ENCODE data around the gene RPS6KA4.

RPS6KA4 gene

DNA sequence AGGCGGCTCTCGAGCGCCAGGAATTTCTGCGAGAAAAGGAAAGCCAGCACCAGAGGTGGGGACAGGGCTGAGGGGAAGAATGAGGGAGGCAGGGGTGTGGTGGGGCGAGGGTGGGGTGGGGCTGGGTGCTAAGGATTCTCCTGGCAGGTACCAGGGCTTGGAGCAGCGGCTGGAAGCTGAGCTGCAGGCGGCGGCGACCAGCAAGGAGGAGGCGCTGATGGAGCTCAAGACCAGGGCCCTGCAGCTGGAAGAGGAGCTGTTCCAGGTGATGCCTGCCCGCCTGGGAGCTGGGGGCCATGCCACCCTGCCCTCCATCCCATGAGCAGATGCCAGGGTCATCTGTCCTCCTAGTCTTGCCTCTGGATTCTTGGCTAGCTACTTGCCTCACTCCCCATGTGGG is 9.6 kb upstream of the RPS6KA4 start:
- no peak for DNase-seq

DNA sequence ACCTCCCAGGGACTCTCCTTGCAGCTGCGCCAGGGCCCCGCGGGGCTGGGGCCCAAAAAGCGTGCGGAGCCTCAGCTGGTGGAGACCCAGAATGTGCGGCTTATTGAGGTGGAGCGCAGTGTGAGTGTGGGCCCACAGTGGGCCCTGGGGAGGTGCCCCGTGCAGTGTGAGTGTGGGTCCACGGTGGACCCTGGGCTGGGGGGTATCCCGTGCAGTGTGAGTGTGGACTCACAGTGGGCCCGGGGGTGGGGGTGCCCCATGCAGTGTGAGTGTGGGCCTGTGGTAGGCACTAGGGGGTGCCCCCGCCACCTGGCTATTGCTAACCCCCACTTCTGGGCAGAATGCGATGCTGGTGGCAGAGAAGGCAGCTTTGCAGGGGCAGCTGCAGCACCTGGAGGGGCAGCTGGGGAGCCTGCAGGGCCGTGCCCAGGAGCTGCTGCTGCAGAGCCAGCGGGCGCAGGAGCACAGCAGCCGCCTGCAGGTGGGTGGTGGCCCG is 7.8 kb upstream of the RPS6KA4 start:
- no peak for DNase-seq

DNA sequence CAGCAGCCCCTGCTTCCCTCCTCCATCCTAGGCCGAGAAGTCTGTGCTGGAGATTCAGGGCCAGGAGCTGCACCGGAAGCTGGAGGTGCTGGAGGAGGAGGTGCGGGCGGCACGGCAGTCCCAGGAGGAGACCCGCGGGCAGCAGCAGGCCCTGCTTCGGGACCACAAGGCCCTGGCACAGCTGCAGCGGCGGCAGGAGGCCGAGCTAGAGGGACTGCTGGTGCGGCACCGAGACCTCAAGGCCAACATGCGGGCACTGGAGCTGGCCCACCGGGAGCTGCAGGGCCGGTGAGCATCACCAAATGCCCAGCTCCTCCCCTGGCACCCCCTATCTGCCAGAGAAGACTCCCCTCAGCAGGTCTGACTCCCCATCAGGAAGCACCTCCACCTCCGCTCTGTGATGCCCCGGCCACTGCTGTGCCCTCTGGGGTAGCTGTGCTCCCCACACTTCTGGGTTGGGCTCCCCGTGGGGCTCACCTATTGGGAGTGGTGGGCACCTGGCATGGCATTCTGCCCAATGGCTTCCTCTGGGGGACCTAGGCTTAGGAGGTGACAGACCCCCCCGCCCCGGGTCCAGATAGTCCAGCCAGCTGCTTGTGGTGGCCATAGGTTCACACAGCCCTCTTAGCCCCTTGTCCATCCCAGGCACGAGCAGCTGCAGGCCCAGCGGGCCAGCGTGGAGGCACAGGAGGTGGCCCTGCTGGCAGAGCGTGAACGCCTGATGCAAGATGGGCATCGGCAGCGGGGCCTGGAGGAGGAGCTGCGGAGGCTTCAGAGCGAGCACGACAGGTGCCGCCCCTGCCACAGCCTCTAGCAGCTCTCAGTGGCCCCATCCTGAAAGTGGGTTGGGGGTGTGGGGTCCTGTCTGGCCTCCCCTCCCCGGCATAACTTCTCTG is 6.6 kb upstream of the RPS6KA4 start:
- no peak for DNase-seq

DNA sequence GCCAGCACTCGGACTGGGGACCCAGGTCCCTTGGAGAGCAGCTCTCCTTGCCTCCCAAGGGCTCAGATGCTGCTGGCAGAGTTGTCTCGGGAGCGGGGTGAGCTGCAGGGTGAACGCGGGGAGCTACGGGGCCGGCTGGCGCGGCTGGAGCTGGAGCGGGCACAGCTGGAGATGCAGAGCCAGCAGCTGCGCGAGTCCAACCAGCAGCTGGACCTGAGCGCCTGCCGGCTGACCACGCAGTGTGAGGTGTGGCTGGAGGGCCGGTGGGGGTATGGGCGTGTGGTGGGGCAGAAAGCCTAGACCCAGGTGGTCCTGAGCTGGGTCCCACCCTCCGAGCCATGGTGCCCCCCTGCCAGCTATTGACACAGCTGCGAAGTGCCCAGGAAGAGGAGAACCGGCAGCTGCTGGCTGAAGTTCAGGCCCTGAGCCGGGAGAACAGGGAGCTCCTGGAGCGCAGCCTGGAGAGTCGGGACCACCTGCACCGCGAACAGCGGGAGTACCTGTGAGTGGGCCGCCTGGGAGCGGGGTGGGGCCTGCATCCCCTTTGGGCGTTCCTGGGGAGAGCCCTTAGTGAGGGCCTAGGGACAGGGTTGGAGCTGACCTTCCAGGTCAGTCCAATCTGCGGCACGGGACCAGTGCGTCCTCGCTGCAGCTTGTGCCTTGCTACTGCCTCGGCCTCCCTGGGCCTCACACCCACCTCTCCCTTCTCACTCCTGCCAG is 5.8 kb upstream of the RPS6KA4 start:
- DNase-seq: no peak

DNA sequence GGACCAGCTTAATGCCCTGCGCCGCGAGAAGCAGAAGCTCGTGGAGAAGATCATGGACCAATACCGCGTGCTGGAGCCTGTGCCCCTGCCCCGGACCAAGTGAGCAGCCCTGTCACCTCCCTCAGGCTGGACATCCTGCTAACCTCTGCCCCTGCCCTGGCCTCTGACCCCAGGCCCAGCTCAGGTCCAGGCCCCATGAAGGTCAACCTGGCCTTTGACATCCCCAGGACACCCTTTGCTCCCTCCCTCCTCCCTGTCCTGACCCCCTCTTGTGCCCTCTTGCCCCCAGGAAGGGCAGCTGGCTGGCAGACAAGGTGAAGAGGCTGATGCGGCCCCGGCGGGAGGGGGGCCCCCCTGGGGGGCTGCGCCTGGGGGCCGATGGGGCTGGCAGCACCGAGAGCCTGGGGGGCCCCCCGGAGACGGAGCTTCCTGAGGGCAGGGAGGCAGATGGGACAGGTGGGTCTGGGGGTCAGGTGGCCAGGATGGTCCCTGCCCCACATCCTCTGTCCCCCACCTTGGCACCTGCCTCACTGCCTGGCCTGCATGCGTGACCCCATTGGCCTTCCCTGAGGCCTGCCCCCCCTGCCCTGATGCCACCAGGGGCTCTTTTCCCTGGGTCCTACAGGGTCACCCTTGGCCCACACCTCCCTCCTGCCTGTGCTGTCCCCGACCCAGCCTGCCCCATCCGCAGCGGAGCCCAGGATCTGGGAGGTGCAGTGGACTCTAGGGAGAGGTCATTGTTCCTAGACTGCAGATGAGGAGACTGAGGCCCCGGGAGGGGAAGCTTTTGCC is 5.1 kb upstream of the RPS6KA4 start:
- DNase-seq: no peak

DNA sequence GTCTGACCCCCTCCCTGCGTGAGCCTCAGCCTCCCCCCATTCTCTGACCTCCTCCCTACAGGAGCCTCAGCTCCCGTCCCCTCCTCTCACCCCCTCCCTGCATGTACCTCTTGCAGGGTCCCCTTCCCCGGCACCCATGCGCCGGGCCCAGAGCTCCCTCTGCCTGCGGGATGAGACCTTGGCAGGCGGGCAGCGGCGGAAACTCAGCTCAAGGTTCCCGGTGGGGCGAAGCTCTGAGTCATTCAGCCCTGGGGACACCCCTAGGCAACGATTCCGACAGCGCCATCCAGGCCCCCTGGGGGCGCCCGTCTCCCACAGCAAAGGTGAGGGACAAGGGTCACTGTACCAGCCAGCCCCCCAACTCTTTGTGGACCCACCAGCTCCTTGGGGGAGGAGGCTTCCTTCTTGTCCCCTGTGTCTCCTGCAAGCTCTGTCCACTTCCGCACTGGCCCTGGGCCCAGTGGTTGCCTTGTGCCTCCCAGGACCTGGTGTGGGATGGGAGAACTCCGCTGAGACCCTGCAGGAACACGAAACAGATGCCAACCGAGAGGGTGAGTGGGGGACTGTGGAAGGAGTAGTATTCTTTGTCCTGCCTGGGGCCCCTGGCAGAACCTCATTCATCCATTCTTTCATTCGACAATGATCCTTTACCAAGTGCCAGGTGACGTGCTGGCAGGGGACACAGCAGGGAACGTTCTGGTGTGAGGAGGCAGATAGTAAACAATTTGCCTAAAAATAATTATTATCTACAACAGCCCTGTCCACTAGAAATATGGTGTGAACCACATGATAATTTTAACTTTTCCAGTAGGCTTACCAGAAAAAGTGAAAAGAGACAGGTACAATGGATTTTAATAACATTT is 3.7 kb upstream of the RPS6KA4 start:
- DNase-seq: no peak

DNA sequence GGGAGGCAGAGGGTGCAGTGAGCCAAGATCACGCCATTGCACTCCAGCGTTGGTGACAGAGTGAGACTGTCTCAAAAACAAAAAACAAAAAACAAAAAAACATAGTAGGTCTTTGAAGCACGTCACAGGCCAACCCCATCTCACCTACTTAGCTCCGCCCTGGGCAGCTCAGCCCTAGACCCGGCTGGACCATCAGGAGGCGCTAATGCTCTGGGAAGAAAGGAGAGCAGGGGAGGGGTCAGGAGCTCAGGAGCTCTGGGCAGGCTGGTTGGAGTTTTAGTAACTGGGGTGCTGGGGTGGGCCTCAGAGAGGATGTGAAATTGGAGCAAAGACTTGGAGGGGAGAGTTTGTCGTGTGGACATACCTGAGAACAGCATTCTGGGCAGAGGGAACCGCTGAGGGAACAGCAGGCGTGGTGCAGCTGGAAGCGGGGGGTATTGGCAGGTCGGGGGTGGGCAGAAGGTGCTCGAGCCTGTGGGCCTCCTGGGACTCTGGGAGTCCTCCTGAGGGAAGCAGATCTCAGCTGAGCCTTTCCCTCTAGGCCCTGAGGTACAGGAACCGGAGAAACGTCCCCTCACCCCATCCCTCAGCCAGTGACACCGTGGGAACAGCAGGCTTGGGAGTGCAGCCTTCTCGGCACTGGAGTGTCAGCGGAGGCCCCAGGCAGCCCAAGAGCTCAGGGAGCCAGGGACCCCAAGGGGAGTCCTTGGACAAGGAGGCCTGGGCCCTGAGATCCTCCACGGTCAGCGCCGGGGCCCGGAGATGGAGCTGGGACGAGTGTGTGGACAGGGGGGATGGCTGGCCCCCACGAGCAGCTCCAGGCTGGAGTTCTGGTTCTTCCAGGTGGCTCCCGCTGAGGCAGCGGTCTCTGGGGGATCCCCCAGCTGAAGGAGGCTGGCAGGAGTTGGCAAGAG is 2.2 kb upstream of the RPS6KA4 start:
- DNase-seq: no peak

DNA sequence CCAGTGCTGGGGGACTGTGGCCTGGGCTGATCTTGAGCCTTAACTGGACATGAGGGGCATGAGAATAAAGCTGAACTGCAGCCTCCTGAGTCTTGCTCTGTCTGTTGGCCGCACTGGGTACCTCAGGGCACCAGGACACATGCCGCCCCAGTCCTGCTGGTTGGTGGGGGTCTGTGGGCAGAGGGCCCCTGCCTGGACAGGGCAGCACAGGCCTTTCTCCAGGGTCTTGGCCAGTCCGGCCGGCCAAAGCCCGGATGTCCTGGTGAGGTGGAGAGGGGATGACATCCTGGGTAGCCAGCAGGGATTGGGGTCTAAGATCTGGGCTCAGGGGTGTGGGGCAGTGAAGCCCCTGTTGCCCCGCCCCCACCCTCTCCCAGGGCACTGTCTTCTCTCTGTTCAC is 1.5 kb upstream of the RPS6KA4 start:
- DNase-seq: no peak

DNA sequence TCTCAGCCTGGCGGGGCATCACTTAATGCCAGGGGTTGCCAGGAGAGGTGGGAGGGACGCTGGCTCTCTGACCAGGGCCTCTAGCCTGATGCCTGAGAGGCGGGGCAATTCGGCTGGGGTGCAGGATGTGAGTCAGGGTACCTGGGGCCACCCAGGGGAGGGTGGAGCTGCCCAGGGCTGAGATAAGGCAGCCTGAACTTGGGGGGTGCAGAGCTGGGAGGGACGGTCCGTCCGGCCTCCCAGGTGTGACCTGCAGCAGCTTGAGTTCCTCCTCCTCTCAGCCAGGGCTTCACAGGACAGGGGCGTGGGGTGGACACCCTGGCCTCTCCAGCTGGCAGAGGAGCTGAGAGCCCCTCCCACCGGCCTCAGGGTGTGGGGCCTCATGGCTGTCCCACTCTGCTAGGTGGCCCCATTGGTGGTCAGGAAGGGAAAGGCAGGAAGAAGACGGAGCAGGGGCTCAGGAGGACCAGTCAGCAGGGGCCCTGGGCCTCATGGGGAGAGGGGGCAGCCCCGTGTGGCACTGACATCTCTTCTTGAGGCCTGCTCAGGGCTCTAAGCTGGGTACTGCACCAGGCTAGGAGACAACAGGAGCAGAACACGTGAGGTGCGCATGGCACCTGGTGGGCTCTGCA is 942 bp upstream of the RPS6KA4 start:
- DNase-seq: no peak

DNA sequence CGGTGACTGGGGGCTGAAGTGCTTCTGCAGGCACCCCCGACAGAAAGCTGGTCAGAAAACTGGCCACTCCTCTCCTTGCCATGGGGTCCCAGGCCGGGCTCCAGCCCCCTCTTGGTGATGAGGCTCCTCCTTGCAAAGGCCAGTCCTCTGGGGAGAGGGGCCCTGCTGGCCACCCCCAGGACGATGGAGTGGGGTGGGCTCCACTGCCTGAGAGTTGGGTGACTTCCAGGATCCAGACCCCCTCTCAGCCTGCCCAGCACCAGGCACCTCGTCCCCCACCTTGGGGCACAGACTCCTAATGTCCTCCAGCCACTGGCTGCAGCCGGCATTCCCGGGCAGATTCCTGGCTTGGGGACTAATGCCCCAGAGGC is 441 bp upstream of the RPS6KA4 start:
- no peak for DNase-seq

DNA sequence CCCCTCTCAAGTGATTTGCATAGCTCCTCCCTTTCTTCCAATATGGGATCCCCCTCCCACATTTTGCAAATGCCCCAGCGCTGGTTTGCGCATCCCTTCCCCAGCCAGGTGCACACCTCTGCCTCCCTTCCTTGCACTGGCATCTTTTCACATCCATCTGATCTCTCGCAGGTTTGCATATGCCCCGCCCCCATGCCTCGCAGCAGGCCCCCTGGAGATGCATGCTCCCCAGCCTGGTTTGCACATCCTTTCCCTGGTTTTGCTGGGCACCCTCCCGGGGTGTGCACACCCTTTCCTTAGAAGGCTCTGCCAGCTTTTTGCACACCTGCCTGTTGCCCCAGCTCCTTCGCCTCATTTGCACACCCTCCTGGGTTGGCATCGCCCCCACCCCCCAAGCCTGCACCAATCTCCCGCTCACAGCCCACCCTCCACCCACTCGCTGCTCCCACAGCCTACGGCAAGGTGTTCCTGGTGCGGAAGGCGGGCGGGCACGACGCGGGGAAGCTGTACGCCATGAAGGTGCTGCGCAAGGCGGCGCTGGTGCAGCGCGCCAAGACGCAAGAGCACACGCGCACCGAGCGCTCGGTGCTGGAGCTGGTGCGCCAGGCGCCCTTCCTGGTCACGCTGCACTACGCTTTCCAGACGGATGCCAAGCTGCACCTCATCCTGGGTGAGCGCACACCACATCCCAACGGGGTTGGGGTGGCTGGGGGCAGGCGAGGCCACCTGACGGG is 917 bp downstream of the RPS6KA4 start:
- no peak for DNase-seq

DNA sequence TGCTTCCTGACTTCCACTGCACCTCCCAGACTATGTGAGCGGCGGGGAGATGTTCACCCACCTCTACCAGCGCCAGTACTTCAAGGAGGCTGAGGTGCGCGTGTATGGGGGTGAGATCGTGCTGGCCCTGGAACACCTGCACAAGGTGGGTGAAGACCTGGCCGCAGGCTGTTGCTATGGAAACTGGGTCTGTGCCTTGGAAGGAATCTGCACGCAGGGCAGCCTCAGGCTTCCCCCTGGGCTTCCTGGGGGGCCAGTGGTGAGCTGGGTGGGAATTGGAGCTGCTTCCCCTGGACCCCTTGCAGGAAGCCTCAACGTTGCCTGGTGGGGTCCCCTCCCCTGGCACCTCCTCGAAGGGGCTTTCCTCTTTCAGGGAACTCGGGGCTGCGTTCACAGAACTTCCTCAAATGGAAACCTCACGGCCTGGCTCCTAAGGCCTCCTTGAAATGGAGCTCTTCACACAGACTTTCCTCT is 1.5 kb downstream of the RPS6KA4 start:
- no peak for DNase-seq

DNA sequence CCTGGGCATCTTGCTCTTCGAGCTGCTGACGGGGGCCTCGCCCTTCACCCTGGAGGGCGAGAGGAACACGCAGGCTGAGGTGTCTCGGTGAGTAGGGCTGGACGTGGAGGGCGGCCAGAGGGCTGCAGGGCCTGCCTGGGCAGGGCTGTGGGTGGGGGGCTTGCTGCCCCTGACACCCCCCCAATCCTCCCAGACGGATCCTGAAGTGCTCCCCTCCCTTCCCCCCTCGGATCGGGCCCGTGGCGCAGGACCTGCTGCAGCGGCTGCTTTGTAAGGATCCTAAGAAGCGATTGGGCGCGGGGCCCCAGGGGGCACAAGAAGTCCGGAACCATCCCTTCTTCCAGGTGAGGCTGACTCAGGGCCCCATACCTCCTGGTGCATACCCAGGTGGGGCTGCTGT is 2.7 kb downstream of the RPS6KA4 start:
- no peak for DNase-seq

DNA sequence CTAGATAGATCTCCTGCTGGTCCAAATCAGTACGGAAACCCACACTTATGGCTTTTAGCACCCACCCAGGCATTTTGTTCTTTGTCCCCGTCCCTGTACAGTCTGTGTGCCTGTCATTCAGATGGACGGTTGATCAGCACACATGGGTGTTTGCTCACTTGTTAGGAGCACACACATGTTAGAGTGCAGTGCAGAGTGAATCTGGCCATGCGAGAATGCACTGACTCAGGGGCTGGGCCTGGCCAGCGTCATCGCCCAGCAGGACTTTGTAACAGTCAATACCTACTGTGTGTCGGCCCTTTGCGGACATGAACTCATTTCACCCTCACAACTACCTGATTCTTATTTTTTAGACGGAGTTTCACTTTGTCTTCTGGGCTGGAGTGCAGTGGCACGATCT is 3.4 kb downstream of the RPS6KA4 start:
- no peak for DNase-seq

DNA sequence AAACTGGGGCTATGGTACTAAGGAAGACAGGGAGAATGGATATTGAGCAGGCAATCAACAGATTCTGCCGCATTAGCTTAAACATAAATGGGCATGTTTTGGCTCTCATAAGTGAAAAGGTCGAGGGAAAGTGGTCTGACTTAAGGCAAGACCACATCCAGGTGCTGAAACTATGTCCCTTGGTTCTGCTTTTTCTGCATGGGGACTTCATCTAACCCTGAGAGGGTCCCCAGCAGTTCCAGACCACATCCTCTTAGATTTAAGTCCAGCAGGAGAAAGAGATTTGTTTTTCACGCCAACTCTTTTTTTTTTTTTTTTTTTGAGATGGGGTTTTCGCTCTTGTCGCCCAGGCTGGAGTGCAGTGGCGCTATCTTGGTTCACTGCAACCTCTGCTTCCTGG is 5.5 kb downstream of the RPS6KA4 start:
- DNase-seq: no peak

DNA sequence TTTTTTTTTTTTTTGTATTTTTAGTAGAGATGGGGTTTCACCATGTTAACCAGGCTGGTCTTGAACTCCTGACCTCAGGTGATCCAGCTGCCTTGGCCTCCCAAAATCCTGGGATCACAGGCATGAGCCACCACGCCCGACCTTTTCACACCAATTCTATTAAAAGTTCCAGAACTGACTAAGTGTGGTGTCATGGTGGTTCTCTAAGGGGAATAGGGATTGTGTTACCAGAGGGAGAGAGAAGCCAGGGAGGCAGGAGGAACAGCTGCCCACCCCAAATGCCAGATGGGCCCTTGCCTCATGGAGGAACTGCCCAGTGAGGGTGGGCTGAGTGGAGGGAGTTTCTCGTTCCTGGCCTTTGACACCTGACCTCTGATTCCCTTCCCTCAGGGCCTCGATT is 5.9 kb downstream of the RPS6KA4 start:
- DNase-seq: no peak

DNA sequence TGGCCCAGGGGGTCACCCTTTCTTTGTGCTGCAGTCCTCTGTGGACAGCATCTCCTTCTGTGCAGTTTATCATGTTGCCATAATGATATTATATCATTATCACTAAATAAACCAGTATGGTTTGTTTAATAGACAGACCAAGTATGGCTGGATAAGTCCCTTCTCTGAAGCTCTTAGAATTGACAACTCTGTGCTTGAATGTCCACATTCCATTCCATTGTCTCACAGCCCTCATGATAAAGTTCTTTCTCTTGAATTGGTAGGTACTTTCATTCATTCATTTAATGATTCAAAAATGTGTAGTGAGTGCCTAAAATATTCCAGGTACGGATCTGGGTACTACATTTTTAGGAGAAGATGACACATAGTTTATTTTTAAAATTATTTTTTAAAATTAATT is 7.8 kb downstream of the RPS6KA4 start:
- DNase-seq: no peak

DNA sequence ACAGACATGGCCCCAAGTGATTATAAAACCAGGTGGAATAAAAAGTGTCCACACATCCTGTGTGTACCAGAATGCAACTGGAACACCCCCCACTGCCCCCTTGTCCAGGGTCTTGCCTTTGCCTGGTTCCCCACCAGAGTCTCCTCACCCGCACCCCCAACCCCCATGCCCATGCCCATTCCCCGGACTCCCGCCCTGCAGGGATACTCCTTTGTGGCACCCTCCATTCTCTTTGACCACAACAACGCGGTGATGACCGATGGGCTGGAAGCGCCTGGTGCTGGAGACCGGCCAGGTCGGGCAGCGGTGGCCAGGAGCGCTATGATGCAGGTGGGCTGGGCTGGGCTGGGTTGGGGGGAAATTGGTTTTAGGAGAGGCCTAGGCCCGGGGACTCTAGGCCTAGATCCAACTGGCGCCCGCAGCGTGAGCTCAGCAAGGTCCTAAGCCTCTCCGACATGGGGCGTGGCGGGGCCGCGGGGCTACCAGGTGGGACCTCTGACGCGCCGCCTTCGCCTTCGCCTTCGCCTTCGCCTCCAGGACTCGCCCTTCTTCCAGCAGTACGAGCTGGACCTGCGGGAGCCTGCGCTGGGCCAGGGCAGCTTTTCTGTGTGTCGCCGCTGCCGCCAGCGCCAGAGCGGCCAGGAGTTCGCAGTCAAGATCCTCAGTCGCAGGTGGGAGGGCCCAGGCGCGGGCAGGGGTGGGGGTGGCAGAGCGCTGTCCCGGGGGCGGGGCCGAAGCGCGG is 9.1 kb downstream of the RPS6KA4 start:
- DNase-seq: no peak

DNA sequence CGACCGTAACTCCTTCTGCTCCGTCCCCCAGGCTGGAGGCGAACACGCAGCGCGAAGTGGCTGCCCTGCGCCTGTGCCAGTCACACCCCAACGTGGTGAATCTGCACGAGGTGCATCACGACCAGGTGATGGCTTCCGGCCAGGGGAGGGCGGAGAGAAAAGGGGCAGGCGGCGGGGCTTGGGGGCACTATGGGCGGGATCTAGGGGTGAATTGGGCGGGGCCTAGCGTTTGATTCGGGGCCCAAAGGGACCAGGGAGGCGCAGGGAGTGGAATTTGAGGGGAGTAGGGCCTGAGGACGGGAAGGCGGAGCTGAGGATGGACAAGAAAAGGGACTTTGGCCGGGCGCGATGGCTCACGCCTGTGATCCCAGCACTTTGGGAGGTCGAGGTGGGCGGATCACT is 9.7 kb downstream of the RPS6KA4 start:
- no peak for DNase-seq
